ENCODE results near the gene SLC6A6. TPM values are rescaled to one million over a fixed set of nuclear protein-coding genes. Genes with fewer than 3 reads are reported as not detected.
A peak's percentile ranks its signal among the peaks of the same experiment; 100 is the strongest.

The SLC6A6 gene
- total RNA-seq, 1 donor from 2014 or later: 3.8 TPM

- Histone ChIP-seq H3K4me3 (ENCODE audit: low read depth, low read length) (no peak overlapping the region), H3K27me3 (ENCODE audit: control insufficient read depth, insufficient read depth, low read length) (no peaks in the 10 kb centered on the region), H3K36me3 (ENCODE audit: control insufficient read depth, insufficient read depth, low read length) (no peaks in the 10 kb centered on the region)
- no peak for DNase-seq (ENCODE audit: low read depth)
- no peak for TF ChIP-seq CTCF (IDR thresholded peaks at IDR 0.05; ENCODE audit: insufficient read depth, low read length, poor library complexity, severe bottlenecking)
Observed at GRCh38 chr3:14397046-14397445, 5.4 kb upstream of the SLC6A6 start.

- TF ChIP-seq CTCF (IDR thresholded peaks at IDR 0.05; ENCODE audit: insufficient read depth, low read length, poor library complexity, severe bottlenecking): no peak
- Histone ChIP-seq H3K36me3 (ENCODE audit: control insufficient read depth, insufficient read depth, low read length) (no peaks in the 10 kb centered on the region), H3K4me3 (ENCODE audit: low read depth, low read length) (no peak overlapping the region), H3K27me3 (ENCODE audit: control insufficient read depth, insufficient read depth, low read length) (no peaks in the 10 kb centered on the region)
- no peak for DNase-seq (ENCODE audit: low read depth)
Observed at GRCh38 chr3:14397531-14397930, 4.9 kb upstream of the SLC6A6 start.

GRCh38 chr3:14397940-14398796 lies 4.2 kb upstream of the SLC6A6 start:
- Histone ChIP-seq H3K4me3 (ENCODE audit: low read depth, low read length) (no peak overlapping the region), H3K27me3 (ENCODE audit: control insufficient read depth, insufficient read depth, low read length) (no peaks in the 10 kb centered on the region), H3K36me3 (ENCODE audit: control insufficient read depth, insufficient read depth, low read length) (no peaks in the 10 kb centered on the region)
- no peak for DNase-seq (ENCODE audit: low read depth)
- no peak for TF ChIP-seq CTCF (IDR thresholded peaks at IDR 0.05; ENCODE audit: insufficient read depth, low read length, poor library complexity, severe bottlenecking)

- Histone ChIP-seq H3K27me3 (ENCODE audit: control insufficient read depth, insufficient read depth, low read length) (no peaks in the 10 kb centered on the region), H3K36me3 (ENCODE audit: control insufficient read depth, insufficient read depth, low read length) (no peaks in the 10 kb centered on the region), H3K4me3 (ENCODE audit: low read depth, low read length) (no peak overlapping the region)
- no peak for TF ChIP-seq CTCF (IDR thresholded peaks at IDR 0.05; ENCODE audit: insufficient read depth, low read length, poor library complexity, severe bottlenecking)
- DNase-seq (ENCODE audit: low read depth): no peak
Observed at GRCh38 chr3:14398797-14399106, 3.7 kb upstream of the SLC6A6 start.

- Histone ChIP-seq H3K27me3 (ENCODE audit: control insufficient read depth, insufficient read depth, low read length) (no peaks in the 10 kb centered on the region), H3K36me3 (ENCODE audit: control insufficient read depth, insufficient read depth, low read length) (no peaks in the 10 kb centered on the region), H3K4me3 (ENCODE audit: low read depth, low read length) (peak overlapping the region; percentile 31)
- no peak for TF ChIP-seq CTCF (IDR thresholded peaks at IDR 0.05; ENCODE audit: insufficient read depth, low read length, poor library complexity, severe bottlenecking)
- DNase-seq (ENCODE audit: low read depth): no peak
Observed at GRCh38 chr3:14401692-14402303, 608 bp upstream of the SLC6A6 start.
